ENCODE data around the gene TENM4. TPM values are rescaled to one million over a fixed set of nuclear protein-coding genes. Genes with fewer than 3 reads are reported as not detected.

TENM4 gene
- polyA plus RNA-seq, 2 of the 4 experiments (the other 2 are of a cell fraction): 0.06 to 0.31 TPM

- POLR2A ChIA-PET: no interaction called here
- FAIRE-seq: no peak
- Histone ChIP-seq H3K27ac (no peak overlapping the region), H3K4me2 (no peak overlapping the region), H3K4me3 (no peak overlapping the region), H3K4me1 (no peaks in the 10 kb centered on the region), H3K9me3 (no peaks in the 10 kb centered on the region)
- no peak for DNase-seq (ENCODE audit: low read depth in 1 of 2, low spot score in 1 of 2)
- no peak for ATAC-seq
- CTCF ChIA-PET: interaction anchor here (0.8 kb wide), 1 partner anchor 54 kb away, joined by 3 read pairs; no protein-coding TSS in a partner anchor
- no peak for TF ChIP-seq NPAS2 (CRISPR knock-in tag; IDR thresholded peaks at IDR 0.05; ENCODE audit: borderline replicate concordance)
- TF ChIP-seq HOXA7 (CRISPR knock-in tag; IDR thresholded peaks at IDR 0.05): no peak
- no peak for TF ChIP-seq RNF2 (IDR thresholded peaks at IDR 0.05; ENCODE audit: borderline replicate concordance, low read depth)
- TF ChIP-seq CBX8 (IDR thresholded peaks at IDR 0.05): no peak
- no peak for TF ChIP-seq JUN (IDR thresholded peaks at IDR 0.05)
- TF ChIP-seq RCOR1 (IDR thresholded peaks at IDR 0.05; ENCODE audit: low read depth, low read length): no peak
- no peak for TF ChIP-seq JUNB (IDR thresholded peaks at IDR 0.05)
- no peak for TF ChIP-seq POLR2AphosphoS2 (conservative IDR thresholded peaks at IDR 0.05; ENCODE audit: low read length)
- TF ChIP-seq BCL3 (IDR thresholded peaks at IDR 0.05): no peak
- TF ChIP-seq ZFP36 (IDR thresholded peaks at IDR 0.05; ENCODE audit: borderline replicate concordance, partially characterized antibody): no peak
- no peak for TF ChIP-seq REST (IDR thresholded peaks at IDR 0.05)
- TF ChIP-seq E2F6 (IDR thresholded peaks at IDR 0.05; ENCODE audit: borderline replicate concordance, low read depth): no peak
- no peak for TF ChIP-seq RAD21 (conservative IDR thresholded peaks at IDR 0.05 in 1 of 2, IDR thresholded peaks at IDR 0.05 in 1 of 2)
- no peak for TF ChIP-seq POLR2A (IDR thresholded peaks at IDR 0.05; ENCODE audit: low read length)
- TF ChIP-seq EHMT2 (IDR thresholded peaks at IDR 0.05; ENCODE audit: low read depth): no peak
- TF ChIP-seq PBX3 (IDR thresholded peaks at IDR 0.05): no peak
- no peak for TF ChIP-seq MAZ (IDR thresholded peaks at IDR 0.05; ENCODE audit: borderline replicate concordance, low read depth, low read length)
- TF ChIP-seq CTCF (IDR thresholded peaks at IDR 0.05): no peak
- whole genome bisulfite sequencing (ENCODE audit: missing lambda C conversion rate): 35% methylated on average over 2 of the region's 2 CpGs
Measured at GRCh38 chr11:78878631-78879030, 562.2 kb downstream of the TENM4 start.

GRCh38 chr11:78876676-78877075 is 564.2 kb downstream of the TENM4 start:
- Histone ChIP-seq H3K4me1 (no peaks in the 10 kb centered on the region), H3K4me3 (no peak overlapping the region), H3K9me3 (no peaks in the 10 kb centered on the region), H3K27ac (no peak overlapping the region), H3K4me2 (no peak overlapping the region)
- TF ChIP-seq FOSL2 (IDR thresholded peaks at IDR 0.05) (no peak), FOSL2 (CRISPR knock-in tag; IDR thresholded peaks at IDR 0.05) (no peak), HOXA7 (CRISPR knock-in tag; IDR thresholded peaks at IDR 0.05) (no peak)
- POLR2A ChIA-PET: no interaction called here
- 51% methylated on average over 3 of the region's 3 CpGs for WGBS (ENCODE audit: missing lambda C conversion rate)
- DNase-seq (ENCODE audit: low read depth in 1 of 2, low spot score in 1 of 2) (no peak), ATAC-seq (no peak), FAIRE-seq (no peak)
- CTCF ChIA-PET: interaction anchor here (1.1 kb wide), 1 partner anchor 230 kb away, joined by 3 read pairs; no protein-coding TSS in a partner anchor
